ENCODE measurements around the gene ADAMTS17.

GRCh38 chr15:100189849-100190248 is 151.9 kb downstream of the ADAMTS17 start:
- no peak for TF ChIP-seq SUZ12 (IDR thresholded peaks at IDR 0.05; ENCODE audit: extremely low read depth, insufficient read depth, insufficient read length)
- TF ChIP-seq YY1 (IDR thresholded peaks at IDR 0.05; ENCODE audit: insufficient read depth, insufficient read length), result no peak
- no peak for TF ChIP-seq ZNF274 (IDR thresholded peaks at IDR 0.05; ENCODE audit: low read depth, low read length)
